HG03108 (cell line): ENCODE data around the gene OR4L1.
"Not testable (repeated sequence)": the region's sequence is repeated elsewhere in the genome, so short reads cannot be mapped to it uniquely, and the experiment has no call there.

Source experiments
- ATAC-seq: cut with Tn5 transposase; IDR thresholded peaks from one replicate; pipeline ENCODE4 v1.9.1; 2021; ENCODE audit warnings: moderate library complexity; ENCODE audit not compliant: unreplicated experiment

OR4L1 gene, protein sequence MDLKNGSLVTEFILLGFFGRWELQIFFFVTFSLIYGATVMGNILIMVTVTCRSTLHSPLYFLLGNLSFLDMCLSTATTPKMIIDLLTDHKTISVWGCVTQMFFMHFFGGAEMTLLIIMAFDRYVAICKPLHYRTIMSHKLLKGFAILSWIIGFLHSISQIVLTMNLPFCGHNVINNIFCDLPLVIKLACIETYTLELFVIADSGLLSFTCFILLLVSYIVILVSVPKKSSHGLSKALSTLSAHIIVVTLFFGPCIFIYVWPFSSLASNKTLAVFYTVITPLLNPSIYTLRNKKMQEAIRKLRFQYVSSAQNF

DNA sequence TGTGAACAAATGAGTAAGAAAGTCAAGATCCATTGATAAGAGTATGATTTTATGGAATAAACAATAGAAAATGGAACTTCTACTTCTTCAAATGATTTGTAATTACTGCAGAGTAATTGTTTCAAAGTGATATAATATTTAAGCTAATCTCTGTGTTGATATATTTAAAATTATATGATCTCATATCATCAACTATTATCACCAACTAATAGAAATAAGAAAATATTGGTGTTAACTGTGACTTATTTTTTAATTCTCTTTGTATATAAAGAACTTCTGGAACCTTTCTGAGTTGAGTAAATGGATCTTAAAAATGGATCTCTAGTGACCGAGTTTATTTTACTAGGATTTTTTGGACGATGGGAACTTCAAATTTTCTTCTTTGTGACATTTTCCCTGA lies at the start of gene OR4L1:
TSS of gene OR4L1 (plus strand) at position 301 of the 400 bp plus-strand sequence. CDS start at position 301, 0 bp downstream.
- ATAC-seq, result no peak

DNA sequence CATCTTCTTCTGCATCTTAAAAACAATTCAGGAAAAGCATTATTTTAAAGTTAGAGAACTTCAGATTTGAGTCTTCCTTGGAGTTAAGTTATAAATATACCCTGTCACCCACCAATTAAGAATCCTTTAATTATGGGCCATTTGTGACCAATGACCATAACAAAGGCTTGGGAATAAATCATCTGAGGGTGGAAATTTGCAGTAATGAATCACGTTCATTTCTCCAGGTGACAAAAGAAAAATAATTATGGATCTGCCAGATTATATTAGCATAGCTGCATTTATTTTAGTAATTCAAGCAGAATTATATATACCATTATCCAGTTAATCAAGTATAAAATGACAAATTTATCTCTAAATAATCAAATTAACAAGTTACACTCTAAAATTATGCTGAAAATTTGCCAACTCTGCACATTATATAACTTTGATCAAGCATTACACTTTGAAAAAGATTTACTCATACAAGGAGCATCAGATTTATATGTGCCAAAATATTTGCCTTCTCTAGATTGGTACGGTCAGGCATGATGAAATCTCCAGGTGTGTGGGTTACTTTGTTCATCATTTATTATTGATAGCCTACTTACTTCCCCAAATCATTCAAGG lies 40.5 kb upstream of the OR4L1 start, which contains the start of gene OR4K14:
TSS of gene OR4K14 (minus strand) at position 51 of the 609 bp plus-strand sequence. CDS start 4,114 bp downstream, outside the sequence.
- no peak for ATAC-seq

DNA sequence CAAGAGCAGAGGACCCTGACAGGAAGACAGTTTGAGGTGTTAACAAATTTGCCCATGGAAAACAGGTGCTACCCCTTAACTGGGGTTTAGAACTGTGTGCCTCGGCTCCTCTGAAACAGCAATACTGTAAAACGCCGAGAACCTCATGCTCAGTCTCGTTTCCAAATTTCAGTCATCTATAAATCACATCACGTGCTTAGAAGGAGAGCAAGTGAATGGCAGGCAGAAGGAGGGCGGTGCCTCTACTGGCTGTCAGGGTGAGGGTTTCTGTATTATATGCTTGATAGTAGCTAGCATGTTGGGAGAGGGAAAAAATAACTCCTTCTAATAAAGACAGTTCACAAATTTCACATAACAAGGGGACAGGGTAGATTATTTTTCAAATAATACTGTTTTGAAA lies 28.8 kb upstream of the OR4L1 start:
- ATAC-seq, result no peak

GRCh38 chr14:20035449-20035848 lies 24.4 kb upstream of the OR4L1 start:
- ATAC-seq, result no peak

GRCh38 chr14:20035938-20036337 lies 23.9 kb upstream of the OR4L1 start, which contains the start of gene OR4K13:
Gene OR4K13 (minus strand): TSS chr14:20036038. CDS start chr14:20034758, 1,280 bp downstream.
- ATAC-seq, result no peak

DNA sequence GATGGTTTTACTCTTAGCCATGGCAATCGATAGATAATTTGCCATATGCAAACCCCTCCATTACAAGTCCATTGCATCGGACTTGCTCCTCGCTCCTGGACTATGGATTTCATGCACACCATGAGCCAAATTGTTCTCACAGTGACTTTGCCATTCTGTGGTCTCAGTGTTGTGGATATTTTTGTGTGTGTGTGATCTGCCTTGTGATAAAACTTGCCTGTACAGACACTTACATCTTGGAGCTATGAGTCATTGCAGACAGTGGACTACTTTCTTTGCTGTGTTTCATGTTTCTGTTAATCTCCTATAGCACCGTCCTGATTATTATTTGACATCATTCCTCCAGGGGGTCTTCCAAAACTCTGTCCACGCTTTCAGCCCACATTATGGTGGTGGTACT lies 15.6 kb upstream of the OR4L1 start:
- ATAC-seq, result no peak

DNA sequence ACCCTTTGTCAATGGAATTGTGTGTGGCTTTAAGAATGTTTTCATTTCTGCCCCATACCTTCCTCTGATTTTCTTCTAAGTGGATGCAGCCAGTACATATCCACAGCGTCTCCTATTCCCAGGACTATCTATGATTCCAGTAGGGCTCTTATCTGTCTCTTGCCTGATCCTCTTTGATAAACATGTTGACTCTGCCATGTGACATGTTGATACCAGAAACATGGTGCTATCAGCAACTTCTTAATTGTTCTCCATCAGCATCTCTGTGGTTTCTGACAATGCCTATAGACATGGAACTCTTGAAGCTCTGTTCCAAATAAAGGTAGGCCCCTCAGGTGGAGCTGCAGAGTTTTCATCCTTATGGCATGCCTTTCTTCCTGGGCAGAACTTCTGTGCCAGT lies 11.6 kb upstream of the OR4L1 start:
- no peak for ATAC-seq

- ATAC-seq, result no peak
Observed at GRCh38 chr14:20092050-20092449, 32.2 kb downstream of the OR4L1 start.

GRCh38 chr14:20093442-20093841 lies 33.6 kb downstream of the OR4L1 start:
- no peak for ATAC-seq

- not testable (repeated sequence) for ATAC-seq
Observed at GRCh38 chr14:20098926-20099770, 39.3 kb downstream of the OR4L1 start.

DNA sequence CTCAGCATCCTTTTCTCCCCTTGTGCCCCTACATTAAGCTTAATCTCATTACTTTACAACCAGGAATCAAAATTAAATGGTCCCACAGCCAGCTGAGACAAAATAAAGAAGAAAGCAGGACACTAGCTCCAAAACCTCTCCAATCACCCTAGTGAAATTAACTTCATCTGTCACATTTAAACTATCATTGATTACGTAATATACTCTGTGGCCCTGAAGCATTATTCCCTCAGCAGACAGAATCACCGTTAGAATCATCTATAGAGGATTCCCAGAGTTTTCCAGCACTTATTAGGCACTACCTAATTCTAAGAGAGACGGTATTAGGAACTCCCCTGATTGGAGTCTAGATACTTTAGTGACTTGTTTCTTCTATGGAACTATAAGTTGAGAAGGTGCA lies 50.6 kb downstream of the OR4L1 start, which contains the start of gene OR4K17:
TSS of gene OR4K17 (plus strand) at position 302 of the 400 bp plus-strand sequence. CDS start 6,761 bp downstream, outside the sequence.
- no peak for ATAC-seq
